K562 (cell line): ENCODE measurements around the gene C17orf75. TPM values are rescaled to one million over a fixed set of nuclear protein-coding genes. Genes with fewer than 3 reads are reported as not detected.

ENCODE experiments used
- CBFA2T2 ChIP-seq: fragments of 450-650 bp; conservative IDR thresholded peaks from 2 replicates; pipeline ENCODE4 v1.6.1; 2017; ENCODE audit warnings: mild to moderate bottlenecking
- CCNT2 ChIP-seq: IDR thresholded peaks from 2 replicates; pipeline ENCODE4 v1.6.1; 2011; ENCODE audit warnings: borderline replicate concordance, low read depth, mild to moderate bottlenecking, moderate library complexity, mixed read lengths, low read length; ENCODE audit not compliant: insufficient read length; ENCODE audit errors: extremely low read depth
- DPF2 ChIP-seq: fragments of 450-650 bp; IDR thresholded peaks from 2 replicates; pipeline ENCODE4 v1.6.1; 2016
- EP300 ChIP-seq: IDR thresholded peaks from 2 replicates; pipeline ENCODE4 v1.6.1; 2012; ENCODE audit warnings: low read length, improper control_type of control experiment
- GABPB1 ChIP-seq: sonication (generic); formaldehyde crosslinking; IDR thresholded peaks from 2 replicates; pipeline ENCODE4 v1.8.0; 2022; ENCODE audit warnings: mild to moderate bottlenecking, missing genetic modification reagents
- GTF2A2 ChIP-seq: IDR thresholded peaks from 2 replicates; pipeline ENCODE4 v1.6.1; 2016; ENCODE audit warnings: mild to moderate bottlenecking, missing genetic modification characterization, missing compliant biosample characterization
- HEY1 ChIP-seq: fragments of 250-450 bp; sonication (Bioruptor Pico); IDR thresholded peaks from 2 replicates; pipeline ENCODE4 v1.5.0; 2020; ENCODE audit warnings: mild to moderate bottlenecking, moderate library complexity, borderline replicate concordance
- KDM4B ChIP-seq, 2 experiments: fragments of 450-650 bp in 1 of 2; sonication (generic) in 1 of 2; IDR thresholded peaks; 2 replicates each; pipeline ENCODE4 v1.6.1; 2016 to 2017; ENCODE audit warnings: borderline replicate concordance in 2 of 2, antibody characterized with exemption in 1 of 2, low read depth in 1 of 2, mild to moderate bottlenecking in 1 of 2
- MAZ ChIP-seq, 2 experiments: fragments of 450-650 bp in 1 of 2; sonication (generic) in 1 of 2; formaldehyde crosslinking; IDR thresholded peaks in 1 of 2; conservative IDR thresholded peaks in 1 of 2; 2 replicates each; pipeline versions ENCODE4 v1.4.0 to v1.5.0; 2020; ENCODE audit warnings: mild to moderate bottlenecking in 1 of 2, missing genetic modification reagents in 1 of 2
- MEF2D ChIP-seq: conservative IDR thresholded peaks from 2 replicates; pipeline ENCODE4 v1.6.1; 2016; ENCODE audit warnings: low read depth, missing genetic modification characterization, missing compliant biosample characterization
- NFATC3 ChIP-seq: fragments of 450-650 bp; IDR thresholded peaks from 2 replicates; pipeline ENCODE4 v1.6.1; 2017; ENCODE audit warnings: mild to moderate bottlenecking
- PHF8 ChIP-seq: fragments of 200-600 bp; sonication (generic); IDR thresholded peaks from 2 replicates; pipeline ENCODE4 v1.6.1; 2012; ENCODE audit warnings: mixed run types, mild to moderate bottlenecking, inconsistent platforms, low read length, moderate library complexity, borderline replicate concordance
- POLR2G ChIP-seq: fragments of 200-400 bp; formaldehyde crosslinking; IDR thresholded peaks from 2 replicates; pipeline ENCODE4 v1.6.1; 2017; ENCODE audit warnings: low read depth, mild to moderate bottlenecking, antibody characterized with exemption, low read length, moderate library complexity
- RBFOX2 ChIP-seq: fragments of 200-400 bp; formaldehyde crosslinking; IDR thresholded peaks from 2 replicates; pipeline ENCODE4 v1.6.1; 2017; ENCODE audit warnings: low read depth, mild to moderate bottlenecking, low read length, moderate library complexity
- SIN3A ChIP-seq, 2 experiments: fragments of 150-350 bp in 1 of 2; IDR thresholded peaks; 2 replicates each; pipeline ENCODE4 v1.6.1; 2011 to 2016; ENCODE audit warnings: borderline replicate concordance in 2 of 2, low read depth in 2 of 2, low read length in 2 of 2, mild to moderate bottlenecking in 2 of 2, moderate library complexity in 2 of 2; ENCODE audit not compliant: control insufficient read depth in 1 of 2
- SMAD3 ChIP-seq: fragments of 450-650 bp; formaldehyde crosslinking; conservative IDR thresholded peaks from 2 replicates; pipeline ENCODE4 v1.4.0; 2020; ENCODE audit warnings: mild to moderate bottlenecking
- SRSF7 ChIP-seq: fragments of 200-400 bp; formaldehyde crosslinking; optimal IDR thresholded peaks from 2 replicates; pipeline ENCODE3; 2017; ENCODE audit warnings: mild to moderate bottlenecking, low read depth, low read length
- TAF7 ChIP-seq: fragments of 450-650 bp; IDR thresholded peaks from 2 replicates; pipeline ENCODE4 v1.6.1; 2016; ENCODE audit warnings: missing genetic modification characterization, missing compliant biosample characterization
- TARDBP ChIP-seq: fragments of 450-650 bp; IDR thresholded peaks from 2 replicates; pipeline ENCODE4 v1.6.1; 2016
- USF2 ChIP-seq: sonication (generic); formaldehyde crosslinking; IDR thresholded peaks from 2 replicates; pipeline ENCODE4 v1.5.0; 2020; ENCODE audit warnings: missing genetic modification reagents
- ZBTB11 ChIP-seq, 3 experiments: fragments of 200-800 bp in 1 of 3; fragments of 250-450 bp in 1 of 3; fragments of 450-650 bp in 1 of 3; sonication (Bioruptor Pico) in 1 of 3; sonication (Bioruptor generic) in 1 of 3; formaldehyde crosslinking in 1 of 3; IDR thresholded peaks; 2 replicates each; pipeline versions ENCODE4 v1.6.1 to v1.8.0; 2016 to 2022; ENCODE audit warnings: mild to moderate bottlenecking in 2 of 3, missing genetic modification characterization in 2 of 3, missing compliant biosample characterization in 1 of 3, moderate library complexity in 1 of 3
- ZNF124 ChIP-seq: sonication (generic); formaldehyde crosslinking; IDR thresholded peaks from 2 replicates; pipeline ENCODE4 v1.8.1; 2022; ENCODE audit warnings: missing genetic modification reagents
- ZNF143 ChIP-seq: sonication (generic); formaldehyde crosslinking; IDR thresholded peaks from 2 replicates; pipeline ENCODE4 v1.9.0; 2022; ENCODE audit warnings: mild to moderate bottlenecking, missing genetic modification reagents
- ZNF146 ChIP-seq: IDR thresholded peaks from one replicate; pipeline ENCODE4 v1.6.1; 2018; ENCODE audit warnings: missing compliant biosample characterization; ENCODE audit not compliant: unreplicated experiment
- polyA plus RNA-seq, 8 experiments: library from polyadenylated mRNA; depleted of rRNA in 4 of 8; stranded (reverse) in 5 of 8; unstranded in 3 of 8; fragments of >200 nt; fragmentation: Nextera tagmentation in 2 of 8; fragmentation: Illumina TruSeq in 1 of 8; extraction: Ambion mirVana in 2 of 8; extraction: Trizol in 1 of 8; gene quantifications; 2 replicates each; pipeline versions ENCODE4 v1.2.1 to v1.2.3, GENCODE V29; 2011 to 2014; ENCODE audit warnings: inconsistent platforms in 1 of 8, missing spikeins in 1 of 8
- total RNA-seq, 7 experiments: library from RNA; depleted of rRNA in 6 of 7; stranded (reverse); fragments of >200 nt in 6 of 7; fragmentation: Illumina TruSeq in 2 of 7; extraction: Trizol in 2 of 7; gene quantifications; 2 replicates each; pipeline versions ENCODE4 v1.2.1 to v1.2.3, GENCODE V29; 2011 to 2021; ENCODE audit warnings: low replicate concordance in 1 of 7

Gene C17orf75
- total and polyA plus RNA-seq, 9 of the 15 experiments (the other 6 are each of a cell fraction or from before 2014, with no cell fraction given), result 15.5 to 55.7 (median 18.5) TPM

GRCh38 chr17:32341857-32342602, at the start of gene C17orf75 (continued):
- TF ChIP-seq ZNF146 (CRISPR knock-in tag) (no peak), ZBTB11 (CRISPR knock-in tag; IDR thresholded peaks at IDR 0.05) (peak; percentile 98 to 99 (median 98)), PHF8 (peak; percentile 72; the same call in 1 of the 2 replicates), SMAD3 (CRISPR knock-in tag) (0 out of 2 replicates have a peak, but pooled peaks have one; percentile 12), ZNF124 (no peak), RBFOX2 (peak; percentile 87), GABPB1 (peak; percentile 95), MEF2D (tag) (no peak), USF2 (CRISPR knock-in tag) (peak; percentile 21; the same call in 1 of the 2 replicates), DPF2 (peak; percentile 22; the same call in 1 of the 2 replicates), TAF7 (tag) (peak; percentile 90), SRSF7 (no peak), MAZ (CRISPR knock-in tag; conservative IDR thresholded peaks at IDR 0.05 in 1 of 2, IDR thresholded peaks at IDR 0.05 in 1 of 2) (peak; percentile 71 to 96), SIN3A (IDR thresholded peaks at IDR 0.05; ENCODE audit: borderline replicate concordance in 2 of 2, control insufficient read depth in 1 of 2, low read depth in 2 of 2, low read length in 2 of 2) (peak; percentile 64 to 67; a peak in 2 of 4 replicates), NFATC3 (peak; percentile 81), TARDBP (0 out of 2 replicates have a peak, but pooled peaks have one; percentile 81), HEY1 (CRISPR knock-in tag) (no peak), KDM4B (IDR thresholded peaks at IDR 0.05; ENCODE audit: borderline replicate concordance in 2 of 2, low read depth in 1 of 2) (peak in 1 of 2 experiments; percentile 92; a peak in 2 of 4 replicates), EP300 (peak; percentile 35; the same call in 1 of the 2 replicates), ZNF143 (CRISPR knock-in tag) (no peak; the same call in 1 of the 2 replicates), CCNT2 (peak; percentile 49), POLR2G (peak; percentile 89), CBFA2T2 (no peak), GTF2A2 (tag) (peak; percentile 89)
